Upper lobe of left lung (tissue), 6 donors: ENCODE data around the gene CTNNA1. TPM values are rescaled to one million over a fixed set of nuclear protein-coding genes. Genes with fewer than 3 reads are reported as not detected.

Experiments
- ATAC-seq, 2 donors: fragments of 200-7000 bp; cut with Tn5 transposase; one replicate each; pipeline ENCODE4 v1.9.1; 2022; ENCODE audit warnings: mild to moderate bottlenecking in 2 of 2, moderate library complexity in 2 of 2; ENCODE audit not compliant: low FRiP score in 2 of 2
- DNase-seq, 2 donors: peaks; one replicate each; pipeline ENCODE4 v3.0.0-alpha.2; 2019 to 2020
- H3K27ac ChIP-seq, 4 donors: fragments of 200-600 bp; sonication (generic); one replicate each; pipeline ENCODE4 v1.5.1; 2016 to 2019
- H3K27me3 ChIP-seq, 4 donors: fragments of 200-600 bp; sonication (generic); one replicate each; pipeline ENCODE4 v1.5.1; 2017 to 2019
- H3K36me3 ChIP-seq, 4 donors: fragments of 200-600 bp; sonication (generic); one replicate each; pipeline ENCODE4 v1.5.1; 2016 to 2019
- H3K4me1 ChIP-seq, 4 donors: fragments of 200-600 bp; sonication (generic); one replicate each; pipeline ENCODE4 v1.5.1; 2018 to 2019
- H3K4me3 ChIP-seq, 4 donors: fragments of 200-600 bp; sonication (generic); one replicate each; pipeline ENCODE4 v1.5.1; 2017 to 2019; ENCODE audit warnings: mild to moderate bottlenecking in 2 of 4, moderate library complexity in 1 of 4
- H3K9me3 ChIP-seq, 4 donors: fragments of 200-600 bp; sonication (generic); one replicate each; pipeline ENCODE4 v1.5.1; 2018 to 2019
- CTCF ChIP-seq, 6 experiments: fragments of 450-650 bp in 4 of 6; fragments of 200-600 bp in 2 of 6; sonication (generic) in 2 of 6; IDR thresholded peaks; one replicate each; pipeline ENCODE4 v1.5.1; 2016 to 2019; ENCODE audit warnings: antibody characterized with exemption in 6 of 6
- EP300 ChIP-seq, 4 donors: sonication (generic); formaldehyde crosslinking; IDR thresholded peaks; one replicate each; pipeline ENCODE4 v1.5.1; 2017; ENCODE audit warnings: antibody characterized with exemption in 4 of 4, control low read depth in 2 of 4
- POLR2A ChIP-seq, 4 donors: fragments of 450-650 bp; IDR thresholded peaks; one replicate each; pipeline ENCODE4 v1.5.1; 2016 to 2017; ENCODE audit warnings: antibody characterized with exemption in 4 of 4, mild to moderate bottlenecking in 2 of 4
- POLR2AphosphoS5 ChIP-seq, 2 donors: sonication (generic); formaldehyde crosslinking; IDR thresholded peaks; one replicate each; pipeline ENCODE4 v1.5.1; 2017; ENCODE audit warnings: antibody characterized with exemption in 2 of 2
- WGBS, 2 donors: methylation state at CpG; one replicate each; pipeline ENCODE4 v1.1.5; 2017 to 2018; 5-methylcytosine and 5-hydroxymethylcytosine counted together
- total RNA-seq, 6 donors: library from RNA; depleted of rRNA in 4 of 6; stranded (reverse); fragments of >200 nt in 4 of 6; gene quantifications; one replicate each; pipeline versions ENCODE4 v1.1.0 to v1.2.1, GENCODE V29; 2016 to 2021
- donor health status: DM: no; HTN: no; CAD: no; lungs with moderate emphysema.
- donor health status: DM: no; HTN: yes; CAD: no; lungs with severe emphysema.

CTNNA1 gene
- total RNA-seq, 6 donors from 2014 or later: 352 to 505 (median 415) TPM

- Histone ChIP-seq H3K9me3 (no peaks in the 10 kb centered on the region), H3K27me3 (no peaks in the 10 kb centered on the region), H3K36me3 (no peaks in the 10 kb centered on the region), H3K4me1 (peaks cover 0 to 37% (median 7%) of the 10 kb centered on the region in 4 donors), H3K4me3 (no peak overlapping the region), H3K27ac (no peak overlapping the region)
- TF ChIP-seq CTCF (IDR thresholded peaks at IDR 0.05) (no peak), POLR2AphosphoS5 (IDR thresholded peaks at IDR 0.05) (no peak), POLR2A (IDR thresholded peaks at IDR 0.05) (no peak), EP300 (IDR thresholded peaks at IDR 0.05) (no peak)
- ATAC-seq (no peak), DNase-seq (no peak)
- WGBS, 2 donors: 95 to 97% methylated on average over 3 to 4 of the region's 4 CpGs
Measured at GRCh38 chr5:138837160-138837559, 83.9 kb downstream of the CTNNA1 start.

GRCh38 chr5:138840103-138840502 lies 86.9 kb downstream of the CTNNA1 start:
- H3K4me1 ChIP-seq: peaks cover 17 to 46% (median 24%) of the 10 kb centered on the region in 4 donors
- H3K27me3 ChIP-seq: no peaks in the 10 kb centered on the region
- 86 to 89% methylated on average over 3 of the region's 3 CpGs for WGBS, 2 donors
- no peak overlapping the region for H3K27ac ChIP-seq
- no peak overlapping the region for H3K4me3 ChIP-seq
- no peaks in the 10 kb centered on the region for H3K9me3 ChIP-seq
- DNase-seq: no peak
- TF ChIP-seq POLR2AphosphoS5 (IDR thresholded peaks at IDR 0.05) (no peak), EP300 (IDR thresholded peaks at IDR 0.05) (no peak), POLR2A (IDR thresholded peaks at IDR 0.05) (no peak), CTCF (IDR thresholded peaks at IDR 0.05) (no peak)
- H3K36me3 ChIP-seq: no peaks in the 10 kb centered on the region
- no peak for ATAC-seq

GRCh38 chr5:138841531-138841930 lies 88.3 kb downstream of the CTNNA1 start:
- TF ChIP-seq CTCF (IDR thresholded peaks at IDR 0.05) (no peak), POLR2A (IDR thresholded peaks at IDR 0.05) (no peak), EP300 (IDR thresholded peaks at IDR 0.05) (no peak)
- Histone ChIP-seq H3K36me3 (no peaks in the 10 kb centered on the region), H3K27me3 (no peaks in the 10 kb centered on the region), H3K4me1 (peaks cover 23 to 50% (median 28%) of the 10 kb centered on the region in 4 donors), H3K9me3 (no peaks in the 10 kb centered on the region), H3K4me3 (no peak overlapping the region), H3K27ac (no peak overlapping the region)
- WGBS, 2 donors: 82 to 85% methylated on average over 2 of the region's 2 CpGs
- DNase-seq (no peak), ATAC-seq (no peak)

- Histone ChIP-seq H3K27me3 (no peaks in the 10 kb centered on the region), H3K4me1 (peaks cover 24 to 55% (median 38%) of the 10 kb centered on the region in 4 donors), H3K27ac (no peak overlapping the region), H3K36me3 (no peaks in the 10 kb centered on the region), H3K4me3 (no peak overlapping the region), H3K9me3 (no peaks in the 10 kb centered on the region)
- ATAC-seq (no peak), DNase-seq (no peak)
- TF ChIP-seq POLR2AphosphoS5 (IDR thresholded peaks at IDR 0.05): no peak
- TF ChIP-seq EP300 (IDR thresholded peaks at IDR 0.05): no peak
- TF ChIP-seq POLR2A (IDR thresholded peaks at IDR 0.05): no peak
- TF ChIP-seq CTCF (IDR thresholded peaks at IDR 0.05): no peak
- WGBS, 2 donors: 85 to 90% methylated on average over 2 of the region's 2 CpGs
Measured at GRCh38 chr5:138843316-138844124, 90.3 kb downstream of the CTNNA1 start.

DNA sequence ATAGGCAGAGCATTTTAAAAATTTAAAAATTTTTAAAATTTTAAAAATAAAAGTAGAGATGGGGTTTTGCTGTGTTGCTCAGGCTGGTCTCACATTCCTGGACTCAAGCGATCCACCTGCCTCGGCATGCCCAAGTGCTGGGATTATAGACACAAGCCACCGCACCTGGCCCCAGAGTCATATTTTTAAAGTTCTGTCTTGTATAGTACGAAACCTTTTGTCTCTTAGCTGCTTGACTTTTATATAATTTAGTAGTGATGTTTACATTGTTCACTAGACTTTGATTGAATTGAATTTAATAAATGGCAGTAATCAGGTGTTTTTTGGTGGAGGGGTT lies 90.9 kb downstream of the CTNNA1 start:
- DNase-seq (no peak), ATAC-seq (no peak)
- Histone ChIP-seq H3K27ac (peak overlapping the region in 3 of 4 donors; percentile 41 to 55 (median 52)), H3K36me3 (no peaks in the 10 kb centered on the region), H3K27me3 (no peaks in the 10 kb centered on the region), H3K4me3 (no peak overlapping the region), H3K9me3 (no peaks in the 10 kb centered on the region), H3K4me1 (peaks cover 30 to 61% (median 41%) of the 10 kb centered on the region in 4 donors)
- TF ChIP-seq EP300 (IDR thresholded peaks at IDR 0.05): no peak
- no peak for TF ChIP-seq POLR2A (IDR thresholded peaks at IDR 0.05)
- no peak for TF ChIP-seq POLR2AphosphoS5 (IDR thresholded peaks at IDR 0.05)
- TF ChIP-seq CTCF (IDR thresholded peaks at IDR 0.05): no peak
- 87 to 92% methylated on average over 4 of the region's 4 CpGs for WGBS, 2 donors
